Cardiac muscle cell (in vitro differentiated cells and primary cell): ENCODE results near the gene SOX30. TPM values are rescaled to one million over a fixed set of nuclear protein-coding genes. Genes with fewer than 3 reads are reported as not detected.

Source experiments
- DNase-seq, 2 donors: peaks; one replicate each; pipeline versions ENCODE4 v3.0.0 to v3.0.0-alpha.2; 2010 to 2017; ENCODE audit warnings: low read depth in 1 of 2, low spot score in 1 of 2
- H3K27ac ChIP-seq: fragments of 200-600 bp; sonication (generic); 2 replicates; pipeline ENCODE4 v1.5.1; 2016
- H3K27me3 ChIP-seq: fragments of 200-600 bp; sonication (generic); 2 replicates; pipeline ENCODE4 v1.6.0; 2016; ENCODE audit warnings: control low read depth
- H3K36me3 ChIP-seq: fragments of 200-600 bp; sonication (generic); 2 replicates; pipeline ENCODE4 v1.5.1; 2016; ENCODE audit warnings: control low read depth
- H3K4me1 ChIP-seq: fragments of 200-600 bp; sonication (generic); 2 replicates; pipeline ENCODE4 v1.8.1; 2017; ENCODE audit warnings: low read depth, mild to moderate bottlenecking, mixed run types
- H3K4me3 ChIP-seq: fragments of 200-600 bp; sonication (generic); 2 replicates; pipeline ENCODE4 v1.5.1; 2016; ENCODE audit warnings: mild to moderate bottlenecking
- H3K9me3 ChIP-seq: fragments of 200-600 bp; sonication (generic); 2 replicates; pipeline ENCODE4 v1.5.1; 2017; ENCODE audit warnings: low read depth, mild to moderate bottlenecking, control low read depth
- CTCF ChIP-seq: IDR thresholded peaks from 2 replicates; pipeline ENCODE4 v1.5.1; 2012; ENCODE audit warnings: low read depth, mild to moderate bottlenecking, low read length
- polyA plus RNA-seq: library from polyadenylated mRNA; unstranded; fragments of >200 nt; fragmentation: Nextera tagmentation; extraction: Ambion mirVana; gene quantifications from 2 replicates; pipeline ENCODE4 v1.2.1, GENCODE V29; 2016
- total RNA-seq: library from RNA; depleted of rRNA; stranded (reverse); fragments of >200 nt; gene quantifications from 2 replicates; pipeline ENCODE4 v1.2.3, GENCODE V29; 2016

SOX30 gene
- total and polyA plus RNA-seq, 2 experiments from 2014 or later = not detected

- peak in 1 of 2 donors; percentile 88 for DNase-seq
- Histone ChIP-seq H3K4me1 (no peaks in the 10 kb centered on the region), H3K36me3 (no peaks in the 10 kb centered on the region), H3K4me3 (no peak overlapping the region), H3K9me3 (no peaks in the 10 kb centered on the region), H3K27me3 (peaks cover 5% of the 10 kb centered on the region), H3K27ac (no peak overlapping the region)
- no peak for TF ChIP-seq CTCF
Observed at GRCh38 chr5:157665467-157666070, 13.3 kb upstream of the SOX30 start.

DNA sequence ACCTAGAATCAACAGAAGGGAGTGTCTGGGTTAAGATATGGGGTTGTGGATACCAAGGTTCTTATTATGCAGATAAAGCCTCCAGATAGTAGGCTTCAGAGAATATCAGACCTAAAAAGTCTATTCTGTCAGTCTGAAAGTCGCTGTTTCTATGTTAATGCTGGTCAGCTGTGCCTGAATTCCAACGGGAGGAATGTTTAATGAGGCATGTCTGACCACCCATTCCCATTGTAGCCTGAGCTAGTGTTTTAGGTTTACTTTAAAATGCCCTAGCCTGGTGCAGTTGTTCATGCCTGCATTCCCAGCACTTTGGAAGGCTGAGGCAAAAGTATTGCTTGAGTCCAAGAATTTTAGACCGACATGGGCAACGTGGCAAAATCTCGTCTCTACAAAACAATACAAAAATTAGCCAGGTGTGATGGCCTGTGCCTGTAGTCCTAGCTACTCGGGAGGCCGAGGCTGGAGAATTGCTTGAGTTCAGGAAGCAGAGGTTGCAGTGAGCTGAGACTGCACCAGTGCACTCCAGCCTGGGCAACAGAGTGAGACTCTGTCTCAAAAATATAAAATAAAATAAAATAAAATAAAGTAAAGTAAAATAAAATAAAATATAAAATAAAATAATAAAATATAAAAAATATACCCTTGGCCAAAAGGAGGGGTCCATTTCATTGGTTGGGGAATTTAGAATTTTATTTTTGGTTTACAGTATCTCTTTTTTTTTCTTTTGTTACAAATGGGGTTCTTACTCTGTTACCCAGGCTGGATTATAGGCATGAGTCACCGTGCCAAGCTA lies 7.8 kb upstream of the SOX30 start:
- H3K9me3 ChIP-seq = peaks cover 11% of the 10 kb centered on the region
- H3K27me3 ChIP-seq = no peaks in the 10 kb centered on the region
- no peak overlapping the region for H3K4me3 ChIP-seq
- no peaks in the 10 kb centered on the region for H3K36me3 ChIP-seq
- H3K27ac ChIP-seq = no peak overlapping the region
- no peaks in the 10 kb centered on the region for H3K4me1 ChIP-seq
- DNase-seq = no peak
- no peak for TF ChIP-seq CTCF

- no peak for DNase-seq
- Histone ChIP-seq H3K4me3 (no peak overlapping the region), H3K27ac (no peak overlapping the region), H3K4me1 (no peaks in the 10 kb centered on the region), H3K27me3 (no peaks in the 10 kb centered on the region), H3K9me3 (peaks cover 11% of the 10 kb centered on the region), H3K36me3 (no peaks in the 10 kb centered on the region)
- TF ChIP-seq CTCF = no peak
Observed at GRCh38 chr5:157658893-157659292, 6.7 kb upstream of the SOX30 start.

- no peaks in the 10 kb centered on the region for H3K36me3 ChIP-seq
- no peak for DNase-seq
- H3K9me3 ChIP-seq = peaks cover 11% of the 10 kb centered on the region
- TF ChIP-seq CTCF = no peak
- no peaks in the 10 kb centered on the region for H3K4me1 ChIP-seq
- H3K4me3 ChIP-seq = no peak overlapping the region
- H3K27me3 ChIP-seq = no peaks in the 10 kb centered on the region
- no peak overlapping the region for H3K27ac ChIP-seq
Observed at GRCh38 chr5:157657516-157657915, 5.3 kb upstream of the SOX30 start.

DNA sequence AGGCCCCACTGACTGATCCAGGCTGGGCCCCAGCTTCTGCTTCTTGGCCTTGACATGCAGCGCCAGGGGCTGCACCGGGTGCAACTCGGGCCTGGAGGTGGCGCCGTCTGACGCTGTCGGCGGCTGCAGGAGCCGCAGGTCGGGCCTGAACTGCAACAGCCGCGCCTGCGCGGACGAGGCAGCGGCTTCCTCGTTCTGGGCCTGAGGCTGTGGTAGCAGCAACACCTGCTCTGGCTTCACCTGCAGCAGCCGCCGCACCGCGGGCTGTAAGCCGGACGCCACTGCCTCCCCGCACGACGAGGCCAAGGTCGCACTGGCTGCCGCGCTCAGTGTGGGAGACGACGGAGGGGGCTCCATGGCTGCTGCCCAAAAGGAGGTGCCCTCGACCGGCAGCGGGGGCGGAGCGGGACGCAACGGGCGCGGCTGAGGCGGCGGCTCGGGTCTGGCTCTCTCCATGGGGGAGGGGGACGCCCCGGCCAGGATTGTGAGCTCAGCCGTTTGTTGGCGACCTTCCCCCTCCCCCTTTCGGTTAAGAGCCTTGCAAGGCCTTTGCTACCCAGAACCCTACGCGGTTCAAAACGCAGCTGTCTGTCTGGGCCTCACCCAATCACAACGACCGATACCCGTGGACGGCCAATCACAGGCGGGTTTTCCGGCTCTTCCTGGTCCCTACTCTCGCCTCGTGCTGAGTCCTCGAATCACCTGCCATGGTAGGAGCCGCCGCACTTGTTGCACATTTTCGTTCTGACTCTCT lies 438 bp downstream of the SOX30 start:
- no peak overlapping the region for H3K4me3 ChIP-seq
- peaks cover 6% of the 10 kb centered on the region for H3K9me3 ChIP-seq
- DNase-seq = peak in 1 of 2 donors; percentile 83
- H3K4me1 ChIP-seq = no peaks in the 10 kb centered on the region
- peak; percentile 52 for TF ChIP-seq CTCF
- H3K27ac ChIP-seq = no peak overlapping the region
- no peaks in the 10 kb centered on the region for H3K27me3 ChIP-seq
- H3K36me3 ChIP-seq = no peaks in the 10 kb centered on the region
